HepG2 (cell line): ENCODE measurements around the gene OVOL2. TPM values are rescaled to one million over a fixed set of nuclear protein-coding genes. Genes with fewer than 3 reads are reported as not detected.

Source experiments
- CCDC6 ChIP-seq: sonication (generic); formaldehyde crosslinking; IDR thresholded peaks from 2 replicates; pipeline ENCODE4 v1.8.1; 2022; ENCODE audit warnings: mild to moderate bottlenecking, missing genetic modification reagents, moderate library complexity
- LCORL ChIP-seq, 2 experiments: fragments of 450-650 bp in 1 of 2; sonication (generic) in 1 of 2; formaldehyde crosslinking in 1 of 2; IDR thresholded peaks; 2 replicates each; pipeline versions ENCODE4 v1.5.0 to v1.6.1; 2017 to 2020; ENCODE audit warnings: antibody characterized with exemption in 1 of 2, missing genetic modification reagents in 1 of 2
- MAFG ChIP-seq: sonication (generic); formaldehyde crosslinking; IDR thresholded peaks from 2 replicates; pipeline ENCODE4 v1.5.1; 2020; ENCODE audit warnings: mild to moderate bottlenecking, missing genetic modification reagents
- MTF2 ChIP-seq: sonication (generic); formaldehyde crosslinking; IDR thresholded peaks from 2 replicates; pipeline ENCODE4 v1.5.0; 2020; ENCODE audit warnings: missing genetic modification reagents, borderline replicate concordance
- NFIC ChIP-seq: IDR thresholded peaks from 2 replicates; pipeline ENCODE4 v1.6.1; 2012; ENCODE audit warnings: mild to moderate bottlenecking, low read length, inconsistent platforms
- POGZ ChIP-seq: sonication (generic); formaldehyde crosslinking; IDR thresholded peaks from 2 replicates; pipeline ENCODE4 v1.4.0; 2020; ENCODE audit warnings: mild to moderate bottlenecking, missing genetic modification reagents
- POLR2G ChIP-seq: fragments of 200-400 bp; formaldehyde crosslinking; IDR thresholded peaks from 2 replicates; pipeline ENCODE4 v1.6.1; 2018; ENCODE audit warnings: mild to moderate bottlenecking, low read depth, low read length, moderate library complexity
- SMAD1 ChIP-seq: sonication (generic); formaldehyde crosslinking; IDR thresholded peaks from 2 replicates; pipeline ENCODE4 v1.4.0; 2020; ENCODE audit warnings: missing genetic modification reagents, low read depth, mild to moderate bottlenecking, borderline replicate concordance
- TCF7L2 ChIP-seq: IDR thresholded peaks from 2 replicates; pipeline ENCODE4 v1.6.1; 2011; ENCODE audit warnings: mild to moderate bottlenecking, low read depth, low read length, moderate library complexity
- THAP7 ChIP-seq: sonication (generic); formaldehyde crosslinking; IDR thresholded peaks from 2 replicates; pipeline ENCODE4 v1.8.1; 2023; ENCODE audit warnings: mild to moderate bottlenecking, missing genetic modification reagents
- USF2 ChIP-seq, 2 experiments: sonication (generic) in 1 of 2; formaldehyde crosslinking in 1 of 2; IDR thresholded peaks; 2 replicates each; pipeline versions ENCODE4 v1.5.1 to v1.6.1; 2011 to 2020; ENCODE audit warnings: borderline replicate concordance in 1 of 2, low read depth in 1 of 2, low read length in 1 of 2, mild to moderate bottlenecking in 1 of 2, missing genetic modification reagents in 1 of 2, moderate library complexity in 1 of 2
- ZBTB7B ChIP-seq: sonication (generic); formaldehyde crosslinking; IDR thresholded peaks from 2 replicates; pipeline ENCODE4 v1.4.0; 2020; ENCODE audit warnings: missing genetic modification reagents
- ZNF260 ChIP-seq: sonication (generic); formaldehyde crosslinking; IDR thresholded peaks from 2 replicates; pipeline ENCODE4 v1.4.0; 2020; ENCODE audit warnings: missing genetic modification reagents, low read depth, mild to moderate bottlenecking, borderline replicate concordance
- ZNF33A ChIP-seq: sonication (generic); formaldehyde crosslinking; IDR thresholded peaks from 2 replicates; pipeline ENCODE4 v1.5.1; 2020; ENCODE audit warnings: missing genetic modification reagents, mild to moderate bottlenecking, moderate library complexity, borderline replicate concordance
- ZNF552 ChIP-seq: sonication (generic); formaldehyde crosslinking; IDR thresholded peaks from 2 replicates; pipeline ENCODE4 v1.9.0; 2022; ENCODE audit warnings: missing genetic modification reagents, mild to moderate bottlenecking, borderline replicate concordance
- ZNF577 ChIP-seq: sonication (generic); formaldehyde crosslinking; IDR thresholded peaks from 2 replicates; pipeline ENCODE4 v1.4.0; 2020; ENCODE audit warnings: mild to moderate bottlenecking, low read depth, missing genetic modification reagents, borderline replicate concordance
- ZNF598 ChIP-seq: sonication (generic); formaldehyde crosslinking; IDR thresholded peaks from 2 replicates; pipeline ENCODE4 v1.5.1; 2020; ENCODE audit warnings: mild to moderate bottlenecking, missing genetic modification reagents, borderline replicate concordance
- ZNF746 ChIP-seq: sonication (generic); formaldehyde crosslinking; IDR thresholded peaks from 2 replicates; pipeline ENCODE4 v1.8.0; 2022; ENCODE audit warnings: mild to moderate bottlenecking, missing genetic modification reagents
- ZNF83 ChIP-seq: sonication (generic); formaldehyde crosslinking; IDR thresholded peaks from 2 replicates; pipeline ENCODE4 v1.4.0; 2020; ENCODE audit warnings: missing genetic modification reagents, mild to moderate bottlenecking, borderline replicate concordance
- polyA plus RNA-seq, 8 experiments: library from polyadenylated mRNA; depleted of rRNA in 3 of 8; stranded (reverse) in 7 of 8; unstranded in 1 of 8; fragments of >200 nt; fragmentation: Illumina TruSeq in 4 of 8; extraction: Trizol in 4 of 8; gene quantifications; 2 replicates each; pipeline versions ENCODE4 v1.2.1 to v1.2.3, GENCODE V29; 2011 to 2016; ENCODE audit warnings: low read depth in 4 of 8, missing spikeins in 1 of 8, mixed read lengths in 1 of 8; ENCODE audit not compliant: insufficient read depth in 1 of 8
- total RNA-seq, 5 experiments: library from RNA; depleted of rRNA; stranded (reverse); fragments of >200 nt; fragmentation: Illumina TruSeq; extraction: Trizol; gene quantifications; 2 replicates each; pipeline ENCODE4 v1.2.3, GENCODE V29; 2016; ENCODE audit warnings: low read depth in 1 of 5
- TF ChIP-seq, protein P1 (sequence below): IDR thresholded peaks from 2 replicates; pipeline ENCODE4 v1.6.1; 2012; ENCODE audit warnings: low read length, improper control_type of control experiment
- TF ChIP-seq, protein P2 (sequence below): sonication (generic); formaldehyde crosslinking; IDR thresholded peaks from 2 replicates; pipeline ENCODE4 v1.5.0; 2020; ENCODE audit warnings: mild to moderate bottlenecking, missing genetic modification reagents

Gene OVOL2
- total and polyA plus RNA-seq, 2 of the 13 experiments (the other 11 are each of a cell fraction or from before 2014, with no cell fraction given): 0.20 to 0.31 TPM

GRCh38 chr20:17985388-17986018 lies 72.2 kb downstream of the OVOL2 start (continued):
- TF ChIP-seq USF2 (IDR thresholded peaks at IDR 0.05; ENCODE audit: low read depth, low read length) (0 out of 2 replicates have a peak, but pooled peaks have one; percentile 17), USF2 (CRISPR knock-in tag; IDR thresholded peaks at IDR 0.05; ENCODE audit: borderline replicate concordance) (no peak), ZNF552 (CRISPR knock-in tag) (no peak), ZBTB7B (0 out of 2 replicates have a peak, but pooled peaks have one; percentile 40), ZNF577 (no peak), MTF2 (CRISPR knock-in tag) (no peak), ZNF83 (CRISPR knock-in tag) (no peak), NFIC (0 out of 2 replicates have a peak, but pooled peaks have one; percentile 69), SMAD1 (CRISPR knock-in tag) (no peak), TCF7L2 (no peak), POGZ (CRISPR knock-in tag) (peak; percentile 73; the same call in 1 of the 2 replicates), POLR2G (0 out of 2 replicates have a peak, but pooled peaks have one; percentile 13), MAFG (CRISPR knock-in tag) (no peak), ZNF33A (CRISPR knock-in tag) (no peak), ZNF260 (CRISPR knock-in tag) (no peak), ZNF746 (CRISPR knock-in tag) (no peak), LCORL (IDR thresholded peaks at IDR 0.05) (peak; percentile 53; the same call in 1 of the 2 replicates), LCORL (CRISPR knock-in tag; IDR thresholded peaks at IDR 0.05) (peak; percentile 76; the same call in 1 of the 2 replicates), CCDC6 (CRISPR knock-in tag) (no peak), ZNF598 (no peak), THAP7 (CRISPR knock-in tag) (0 out of 2 replicates have a peak, but pooled peaks have one; percentile 26)
- TF ChIP-seq, protein P1, sequence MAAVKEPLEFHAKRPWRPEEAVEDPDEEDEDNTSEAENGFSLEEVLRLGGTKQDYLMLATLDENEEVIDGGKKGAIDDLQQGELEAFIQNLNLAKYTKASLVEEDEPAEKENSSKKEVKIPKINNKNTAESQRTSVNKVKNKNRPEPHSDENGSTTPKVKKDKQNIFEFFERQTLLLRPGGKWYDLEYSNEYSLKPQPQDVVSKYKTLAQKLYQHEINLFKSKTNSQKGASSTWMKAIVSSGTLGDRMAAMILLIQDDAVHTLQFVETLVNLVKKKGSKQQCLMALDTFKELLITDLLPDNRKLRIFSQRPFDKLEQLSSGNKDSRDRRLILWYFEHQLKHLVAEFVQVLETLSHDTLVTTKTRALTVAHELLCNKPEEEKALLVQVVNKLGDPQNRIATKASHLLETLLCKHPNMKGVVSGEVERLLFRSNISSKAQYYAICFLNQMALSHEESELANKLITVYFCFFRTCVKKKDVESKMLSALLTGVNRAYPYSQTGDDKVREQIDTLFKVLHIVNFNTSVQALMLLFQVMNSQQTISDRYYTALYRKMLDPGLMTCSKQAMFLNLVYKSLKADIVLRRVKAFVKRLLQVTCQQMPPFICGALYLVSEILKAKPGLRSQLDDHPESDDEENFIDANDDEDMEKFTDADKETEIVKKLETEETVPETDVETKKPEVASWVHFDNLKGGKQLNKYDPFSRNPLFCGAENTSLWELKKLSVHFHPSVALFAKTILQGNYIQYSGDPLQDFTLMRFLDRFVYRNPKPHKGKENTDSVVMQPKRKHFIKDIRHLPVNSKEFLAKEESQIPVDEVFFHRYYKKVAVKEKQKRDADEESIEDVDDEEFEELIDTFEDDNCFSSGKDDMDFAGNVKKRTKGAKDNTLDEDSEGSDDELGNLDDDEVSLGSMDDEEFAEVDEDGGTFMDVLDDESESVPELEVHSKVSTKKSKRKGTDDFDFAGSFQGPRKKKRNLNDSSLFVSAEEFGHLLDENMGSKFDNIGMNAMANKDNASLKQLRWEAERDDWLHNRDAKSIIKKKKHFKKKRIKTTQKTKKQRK: no peak
- TF ChIP-seq, protein P2, sequence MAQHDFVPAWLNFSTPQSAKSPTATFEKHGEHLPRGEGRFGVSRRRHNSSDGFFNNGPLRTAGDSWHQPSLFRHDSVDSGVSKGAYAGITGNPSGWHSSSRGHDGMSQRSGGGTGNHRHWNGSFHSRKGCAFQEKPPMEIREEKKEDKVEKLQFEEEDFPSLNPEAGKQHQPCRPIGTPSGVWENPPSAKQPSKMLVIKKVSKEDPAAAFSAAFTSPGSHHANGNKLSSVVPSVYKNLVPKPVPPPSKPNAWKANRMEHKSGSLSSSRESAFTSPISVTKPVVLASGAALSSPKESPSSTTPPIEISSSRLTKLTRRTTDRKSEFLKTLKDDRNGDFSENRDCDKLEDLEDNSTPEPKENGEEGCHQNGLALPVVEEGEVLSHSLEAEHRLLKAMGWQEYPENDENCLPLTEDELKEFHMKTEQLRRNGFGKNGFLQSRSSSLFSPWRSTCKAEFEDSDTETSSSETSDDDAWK: no peak
